ENCODE results near the gene CAMK2A. TPM values are rescaled to one million over a fixed set of nuclear protein-coding genes. Genes with fewer than 3 reads are reported as not detected.

CAMK2A gene
- polyA plus RNA-seq, 2 of the 4 experiments (the other 2 are of a cell fraction), result 0.09 to 0.93 TPM

GRCh38 chr5:150175076-150175475, 114.5 kb downstream of the CAMK2A start:
- WGBS (ENCODE audit: missing lambda C conversion rate), result 83% methylated on average over 1 of the region's 1 CpG
- H3K4me3 ChIP-seq, result no peak overlapping the region
- no peak for FAIRE-seq
- ATAC-seq, result no peak
- no peak for DNase-seq (ENCODE audit: low read depth in 1 of 2, low spot score in 1 of 2)
- H3K4me2 ChIP-seq, result no peak overlapping the region
- CTCF ChIA-PET, result interaction anchor here (0.8 to 5.8 kb wide), 15 partner anchors 11 to 341 kb away, joined by 3 to 27 read pairs (median 6); partner anchors contain the start of genes ARSI and SLC6A7
- H3K9me3 ChIP-seq, result no peaks in the 10 kb centered on the region
- H3K4me1 ChIP-seq, result no peaks in the 10 kb centered on the region
- no peak for TF ChIP-seq BCL3 (IDR thresholded peaks at IDR 0.05)
- no peak for TF ChIP-seq BHLHE40 (IDR thresholded peaks at IDR 0.05; ENCODE audit: low read depth, low read length)
- TF ChIP-seq FOSB (CRISPR knock-in tag; IDR thresholded peaks at IDR 0.05), result no peak
- no peak for TF ChIP-seq HOXB5 (CRISPR knock-in tag; IDR thresholded peaks at IDR 0.05)
- no peak for TF ChIP-seq ZNF302 (CRISPR knock-in tag; IDR thresholded peaks at IDR 0.05)
- TF ChIP-seq RFX5 (IDR thresholded peaks at IDR 0.05), result no peak
- TF ChIP-seq CTCF (IDR thresholded peaks at IDR 0.05), result no peak
- TF ChIP-seq NR3C1 (IDR thresholded peaks at IDR 0.05), result no peak
- TF ChIP-seq CHD4 (IDR thresholded peaks at IDR 0.05; ENCODE audit: borderline replicate concordance), result no peak
- TF ChIP-seq MAFK (IDR thresholded peaks at IDR 0.05; ENCODE audit: partially characterized antibody), result no peak
- no peak for TF ChIP-seq CBX2 (IDR thresholded peaks at IDR 0.05; ENCODE audit: borderline replicate concordance, low read depth)
- POLR2A ChIA-PET, result no interaction called here
- H3K27ac ChIP-seq, result no peak overlapping the region

- no peak for FAIRE-seq
- no peak overlapping the region for H3K4me3 ChIP-seq
- H3K4me2 ChIP-seq, result no peak overlapping the region
- H3K4me1 ChIP-seq, result no peaks in the 10 kb centered on the region
- H3K27ac ChIP-seq, result no peak overlapping the region
- no peak for ATAC-seq
- no peak for DNase-seq (ENCODE audit: low read depth in 1 of 2, low spot score in 1 of 2)
- no peaks in the 10 kb centered on the region for H3K9me3 ChIP-seq
- 87% methylated on average over 6 of the region's 6 CpGs for WGBS (ENCODE audit: missing lambda C conversion rate)
- ChIA-PET CTCF (interaction anchor here (0.6 to 5.8 kb wide), 10 partner anchors 12 to 745 kb away, joined by 3 to 27 read pairs (median 6); partner anchors contain the start of gene ARSI), POLR2A (no interaction called here)
- TF ChIP-seq REST (IDR thresholded peaks at IDR 0.05) (no peak), MAFK (IDR thresholded peaks at IDR 0.05; ENCODE audit: partially characterized antibody) (no peak), KDM1A (IDR thresholded peaks at IDR 0.05; ENCODE audit: low read depth) (no peak), HEYL (CRISPR knock-in tag; IDR thresholded peaks at IDR 0.05) (no peak), NR3C1 (IDR thresholded peaks at IDR 0.05) (no peak), EHF (CRISPR knock-in tag; IDR thresholded peaks at IDR 0.05) (no peak), ATOH8 (CRISPR knock-in tag; IDR thresholded peaks at IDR 0.05; ENCODE audit: low read depth) (no peak), JUN (IDR thresholded peaks at IDR 0.05) (no peak), ZSCAN20 (CRISPR knock-in tag; IDR thresholded peaks at IDR 0.05) (no peak), RNF2 (IDR thresholded peaks at IDR 0.05; ENCODE audit: borderline replicate concordance, low read depth) (no peak), ZFP36 (IDR thresholded peaks at IDR 0.05; ENCODE audit: borderline replicate concordance, partially characterized antibody) (no peak), HES2 (IDR thresholded peaks at IDR 0.05) (no peak)
Observed at GRCh38 chr5:150174285-150174684, 115.3 kb downstream of the CAMK2A start.

All from A549 (cell line).